Upper lobe of left lung (tissue), 4 donors: ENCODE data around the gene RPGR.

Source experiments
- CTCF ChIP-seq, 6 experiments: fragments of 450-650 bp in 4 of 6; fragments of 200-600 bp in 2 of 6; sonication (generic) in 2 of 6; IDR thresholded peaks; one replicate each; pipeline ENCODE4 v1.5.1; 2016 to 2019; ENCODE audit warnings: antibody characterized with exemption in 6 of 6
- EP300 ChIP-seq, 4 donors: sonication (generic); formaldehyde crosslinking; IDR thresholded peaks; one replicate each; pipeline ENCODE4 v1.5.1; 2017; ENCODE audit warnings: antibody characterized with exemption in 4 of 4, control low read depth in 2 of 4
- POLR2A ChIP-seq, 4 donors: fragments of 450-650 bp; IDR thresholded peaks; one replicate each; pipeline ENCODE4 v1.5.1; 2016 to 2017; ENCODE audit warnings: antibody characterized with exemption in 4 of 4, mild to moderate bottlenecking in 2 of 4
- POLR2AphosphoS5 ChIP-seq, 2 donors: sonication (generic); formaldehyde crosslinking; IDR thresholded peaks; one replicate each; pipeline ENCODE4 v1.5.1; 2017; ENCODE audit warnings: antibody characterized with exemption in 2 of 2

GRCh38 chrX:38374431-38374830 is 47.1 kb upstream of the RPGR start:
- TF ChIP-seq CTCF (IDR thresholded peaks at IDR 0.05) (no peak), POLR2AphosphoS5 (IDR thresholded peaks at IDR 0.05) (no peak), POLR2A (IDR thresholded peaks at IDR 0.05) (no peak), EP300 (IDR thresholded peaks at IDR 0.05) (no peak)
